UCSD-AML1 (cell line): ENCODE results near the gene ZNF14.
"Not testable (repeated sequence)": the region's sequence is repeated elsewhere in the genome, so short reads cannot be mapped to it uniquely, and the experiment has no call there.

Experiments used
- DNase-seq: peaks from one replicate; lab custom pipeline; 2025; ENCODE audit not compliant: unreplicated experiment; lab: John Stamatoyannopoulos, UW

Gene ZNF14

GRCh38 chr19:19746286-19747213 lies 13.6 kb upstream of the ZNF14 start:
- no peak for DNase-seq

- DNase-seq = no peak
Observed at GRCh38 chr19:19745496-19746285, 12.8 kb upstream of the ZNF14 start.

GRCh38 chr19:19744641-19745040 lies 11.7 kb upstream of the ZNF14 start:
- no peak for DNase-seq

- not testable (repeated sequence) for DNase-seq
Observed at GRCh38 chr19:19743921-19744320, 11.0 kb upstream of the ZNF14 start.

- no peak for DNase-seq
Observed at GRCh38 chr19:19743176-19743575, 10.3 kb upstream of the ZNF14 start.

GRCh38 chr19:19742773-19743172 lies 9.9 kb upstream of the ZNF14 start:
- no peak for DNase-seq

- no peak for DNase-seq
Observed at GRCh38 chr19:19741184-19741583, 8.3 kb upstream of the ZNF14 start.

GRCh38 chr19:19740755-19741154 lies 7.8 kb upstream of the ZNF14 start:
- DNase-seq = no peak

- DNase-seq = no peak
Observed at GRCh38 chr19:19738564-19738963, 5.7 kb upstream of the ZNF14 start.

GRCh38 chr19:19737559-19738332 lies 4.8 kb upstream of the ZNF14 start:
- DNase-seq = no peak

- no peak for DNase-seq
Observed at GRCh38 chr19:19721896-19722295, 11.0 kb downstream of the ZNF14 start.

GRCh38 chr19:19719798-19720197 lies 13.1 kb downstream of the ZNF14 start:
- no peak for DNase-seq

- no peak for DNase-seq
Observed at GRCh38 chr19:19711934-19712828, 20.7 kb downstream of the ZNF14 start.

GRCh38 chr19:19711306-19711933 lies 21.5 kb downstream of the ZNF14 start:
- DNase-seq = no peak

GRCh38 chr19:19710506-19710905 lies 22.4 kb downstream of the ZNF14 start:
- no peak for DNase-seq

- DNase-seq = no peak
Observed at GRCh38 chr19:19704836-19705235, 28.1 kb downstream of the ZNF14 start.

- not testable (repeated sequence) for DNase-seq
Observed at GRCh38 chr19:19700493-19700892, 32.4 kb downstream of the ZNF14 start.

GRCh38 chr19:19697589-19697988 lies 35.3 kb downstream of the ZNF14 start:
- DNase-seq = no peak

GRCh38 chr19:19696386-19696785 lies 36.5 kb downstream of the ZNF14 start:
- no peak for DNase-seq

- no peak for DNase-seq
Observed at GRCh38 chr19:19691683-19692082, 41.2 kb downstream of the ZNF14 start.
